Putamen (tissue), 1 donor: Measurements from ENCODE around the gene ERH.

ENCODE experiments used
- DNase-seq: peaks from one replicate; pipeline ENCODE4 v3.0.0-alpha.2; 2016; ENCODE audit warnings: low spot score

The ERH gene

DNA sequence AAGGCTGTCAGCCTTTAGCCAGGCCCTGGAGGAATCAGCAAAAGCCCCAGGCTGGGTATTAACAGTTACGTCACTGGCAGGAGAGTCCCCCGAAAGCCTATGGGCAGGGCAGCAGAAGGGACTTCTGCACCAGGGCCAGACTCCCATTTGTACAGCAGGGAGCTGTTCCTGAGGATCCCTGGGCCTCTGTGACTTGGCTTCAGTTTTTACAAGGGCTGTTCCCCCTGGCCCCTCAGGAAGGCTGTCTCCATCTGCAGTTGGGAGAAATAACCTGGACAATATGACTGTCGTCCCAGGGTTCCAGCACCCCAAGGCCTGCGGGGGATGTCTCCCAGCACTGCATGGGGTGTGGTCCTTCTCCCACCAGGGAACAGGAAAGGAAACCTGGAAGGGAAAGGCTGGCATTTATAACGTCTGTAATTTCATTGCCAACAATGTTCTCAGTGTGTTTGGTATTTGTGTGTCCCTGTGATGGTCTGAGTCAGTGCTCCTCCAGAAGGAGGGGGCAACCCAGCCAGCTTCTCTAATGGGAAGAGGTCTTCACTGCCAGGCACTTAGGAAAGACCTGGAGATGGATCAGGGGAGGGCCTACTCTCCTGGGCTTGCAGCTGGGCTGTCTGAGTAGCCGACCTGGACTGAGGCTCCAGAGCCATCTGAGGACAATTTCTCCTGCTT is 42.4 kb downstream of the ERH start:
- no peak for DNase-seq

DNA sequence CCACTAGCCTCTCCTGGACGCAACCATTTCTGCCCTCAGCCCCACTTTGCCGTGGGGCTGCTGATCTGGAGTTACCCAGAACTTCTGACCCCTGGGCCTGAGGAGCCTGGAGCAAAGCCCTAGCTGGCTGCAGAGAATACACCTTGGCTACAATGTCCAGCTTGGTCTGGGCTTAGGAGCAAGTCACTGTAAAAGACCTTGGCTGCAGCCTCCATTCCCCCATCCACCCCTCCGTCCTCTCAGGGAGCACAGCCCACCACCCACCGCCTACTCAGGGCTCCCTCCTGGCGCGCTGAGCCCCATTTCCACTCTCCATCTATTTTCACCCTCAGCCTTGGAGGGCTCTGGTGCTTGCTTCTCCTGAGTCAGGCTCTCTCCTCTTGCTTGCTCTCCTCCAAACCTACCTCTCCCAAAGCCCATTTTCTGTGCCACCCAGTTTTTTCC is 42.9 kb downstream of the ERH start:
- no peak for DNase-seq

DNA sequence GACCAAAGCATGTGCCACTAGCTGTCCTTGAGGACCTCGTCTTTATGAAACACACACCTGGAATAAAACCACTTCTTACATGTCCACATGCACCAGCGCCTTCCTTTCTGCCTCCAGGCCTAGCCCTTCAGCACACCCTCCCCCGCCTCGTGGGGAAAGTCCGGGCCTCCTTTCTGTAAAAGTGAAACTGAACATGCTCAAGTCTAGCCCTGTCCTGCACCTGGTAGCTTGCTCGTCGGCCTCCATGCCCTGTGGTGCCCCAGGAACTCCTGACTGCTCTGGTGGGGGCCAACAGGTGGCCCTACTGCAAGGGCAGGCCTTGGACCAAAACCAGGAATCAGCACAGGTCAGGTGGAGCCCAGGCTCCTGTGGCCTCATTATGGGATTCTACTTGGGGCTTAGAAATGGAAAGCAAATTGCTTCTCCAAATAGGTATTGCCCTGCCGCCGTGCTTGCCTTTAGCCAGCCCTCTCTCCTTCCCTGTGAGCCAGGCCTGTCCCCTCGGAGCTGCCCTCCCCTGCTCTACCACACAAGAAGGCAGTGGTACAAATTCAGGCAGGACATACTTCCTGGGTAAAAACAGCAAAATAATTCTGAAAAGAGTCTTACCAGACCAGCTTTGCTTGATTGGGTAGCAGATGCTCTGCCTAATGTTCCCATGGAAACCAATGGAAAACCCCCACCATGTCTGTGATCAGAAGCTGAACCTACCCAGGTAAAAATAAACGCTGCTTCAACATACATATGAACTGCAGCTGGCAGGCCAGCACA is 43.5 kb downstream of the ERH start:
- peak; percentile 27 for DNase-seq

DNA sequence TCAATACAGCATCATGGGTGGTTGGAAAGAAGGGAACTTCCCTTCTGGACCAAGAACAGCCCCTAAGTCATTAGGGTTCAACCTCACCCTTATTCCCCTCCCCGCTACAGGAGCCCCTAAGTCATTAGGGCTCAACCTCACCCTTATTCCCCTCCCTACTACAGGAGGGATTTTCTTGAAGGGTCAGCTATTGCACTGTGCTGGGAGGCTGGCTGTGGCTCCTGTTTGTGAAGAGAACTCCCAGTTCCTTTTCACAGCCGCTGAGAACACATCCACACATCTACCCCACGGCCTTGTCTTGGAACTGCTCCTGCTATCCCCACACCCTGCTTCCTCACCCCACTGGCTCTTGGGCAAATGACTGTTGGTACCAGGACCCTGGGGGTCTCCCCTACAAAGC is 44.9 kb downstream of the ERH start:
- no peak for DNase-seq

DNA sequence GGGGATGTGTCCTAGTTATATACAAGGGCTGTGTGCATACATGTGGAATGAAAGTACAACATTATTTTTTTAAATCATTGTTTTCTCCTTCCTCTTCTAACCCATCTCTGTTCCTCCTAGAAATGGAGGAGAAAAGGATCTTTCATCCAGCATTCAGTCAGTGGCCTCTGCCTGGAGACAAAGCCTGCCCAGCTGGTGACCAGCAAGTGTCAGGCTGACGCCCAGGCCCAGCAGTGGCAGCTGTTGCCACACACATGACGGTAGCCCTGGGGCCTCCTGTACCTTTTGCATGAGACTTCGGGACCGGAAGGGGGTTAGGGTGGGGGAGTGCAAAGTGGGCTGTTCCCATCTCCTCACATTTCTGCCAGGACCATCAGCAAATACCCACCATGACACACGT is 46.2 kb downstream of the ERH start:
- DNase-seq = no peak

DNA sequence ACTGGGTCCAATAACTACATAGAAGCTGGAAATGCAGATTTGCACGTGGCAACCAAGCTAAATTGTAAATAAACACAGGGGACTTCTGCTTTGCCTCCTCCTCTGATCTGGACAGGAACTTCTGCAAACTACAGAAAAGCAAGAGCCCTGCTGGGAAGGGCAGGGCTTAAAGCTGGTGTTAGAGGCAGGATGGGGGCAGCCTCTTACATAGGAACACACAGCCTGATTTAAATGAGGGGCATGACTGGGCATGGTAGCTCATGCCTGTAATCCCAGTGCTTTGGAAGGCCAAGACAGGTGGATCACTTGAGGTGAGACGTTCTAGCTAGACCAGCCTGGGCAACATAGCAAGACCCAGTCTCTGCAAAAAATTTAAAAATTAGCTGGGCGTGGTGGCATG is 46.7 kb downstream of the ERH start:
- DNase-seq = no peak

DNA sequence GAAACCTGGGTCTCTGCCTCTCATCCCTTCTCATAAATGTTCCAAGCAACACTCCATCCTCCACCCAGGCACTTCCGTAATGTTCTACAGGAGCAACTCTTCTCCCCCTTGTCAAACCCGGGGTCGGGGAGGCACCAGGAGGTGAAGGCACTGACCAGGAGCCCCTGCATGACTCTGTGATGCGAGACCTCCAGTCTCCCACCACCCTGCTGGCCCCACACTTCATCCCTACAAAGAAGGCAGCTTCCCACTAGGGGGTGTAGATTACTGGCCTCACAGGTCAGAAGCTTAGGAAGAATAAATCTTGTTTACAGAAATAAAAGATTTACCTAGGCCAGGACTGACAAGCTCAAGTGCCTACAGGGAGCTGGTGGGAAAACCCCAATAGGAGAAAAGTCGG is 47.2 kb downstream of the ERH start:
- no peak for DNase-seq

DNA sequence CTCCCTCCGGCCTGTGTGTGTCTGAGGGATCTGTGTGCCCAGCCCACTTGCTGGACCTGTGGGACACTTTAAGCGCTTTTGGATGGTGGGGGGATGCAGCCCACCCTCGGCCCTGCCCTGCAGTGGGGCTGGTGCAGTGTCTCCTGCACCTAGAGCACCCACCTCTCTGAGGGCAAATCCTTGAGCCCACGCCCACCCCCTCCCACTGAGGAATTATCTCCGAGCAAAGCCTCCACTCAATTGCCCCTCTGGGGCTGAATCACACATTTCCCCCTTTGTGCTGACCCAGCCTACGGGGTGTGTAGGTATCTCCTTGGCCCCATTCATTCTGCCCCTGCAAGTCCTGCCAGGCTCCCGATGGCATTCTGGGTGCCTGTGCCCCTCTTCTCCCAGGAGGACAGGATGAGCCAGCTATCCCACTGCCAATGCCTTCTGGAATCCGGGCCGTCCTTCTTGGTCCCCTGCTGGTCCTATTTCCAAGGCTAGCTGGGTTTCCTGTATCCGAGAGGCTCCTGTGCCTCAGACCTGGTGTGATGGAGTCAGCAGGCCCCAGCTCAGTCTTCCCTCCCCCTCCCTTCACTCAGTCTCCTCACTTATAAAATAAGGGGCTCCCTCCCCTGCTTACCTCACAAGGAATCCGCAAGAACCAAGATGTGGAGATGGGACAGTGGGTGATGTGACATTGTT is 48.9 kb downstream of the ERH start:
- DNase-seq = no peak

DNA sequence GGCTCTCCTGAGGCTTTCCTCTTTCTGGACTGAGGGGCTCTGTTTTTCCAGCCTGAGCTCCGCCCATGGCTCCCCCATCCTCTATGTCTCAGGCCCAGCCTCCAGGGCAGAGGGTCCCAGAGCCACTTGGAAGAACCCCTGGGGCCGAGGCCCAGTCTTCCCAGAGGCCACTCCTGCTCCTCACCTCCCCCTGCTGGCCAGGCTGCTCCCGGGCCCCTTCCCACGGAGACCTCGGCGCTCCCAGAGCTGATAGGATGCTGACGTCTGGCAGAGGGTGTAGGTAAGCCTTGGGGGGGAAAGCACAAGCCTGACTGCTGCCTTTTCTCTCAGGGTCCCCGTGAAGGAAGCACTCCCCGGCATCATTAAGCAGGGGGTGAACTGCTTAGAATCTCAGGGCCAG is 51.4 kb downstream of the ERH start:
- no peak for DNase-seq

DNA sequence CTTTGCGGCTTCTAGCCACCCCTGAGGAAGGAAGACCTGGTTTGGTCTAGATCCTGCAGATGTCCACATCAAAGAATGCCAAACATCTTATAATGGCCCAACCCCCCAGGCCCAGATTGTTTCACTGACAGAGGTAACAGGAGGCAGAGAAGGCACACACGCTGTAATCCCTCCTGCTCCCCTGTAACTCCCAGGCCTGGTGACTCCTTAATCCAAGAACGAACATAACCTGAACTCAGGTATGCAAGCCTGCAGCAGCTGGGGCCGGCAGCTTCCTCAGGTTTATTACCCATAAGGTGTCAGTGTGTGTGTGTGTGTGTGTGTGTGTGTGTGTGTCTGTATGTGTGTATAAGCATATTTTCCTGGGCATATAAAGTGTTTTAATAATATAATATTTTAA is 52.7 kb downstream of the ERH start:
- DNase-seq = no peak

DNA sequence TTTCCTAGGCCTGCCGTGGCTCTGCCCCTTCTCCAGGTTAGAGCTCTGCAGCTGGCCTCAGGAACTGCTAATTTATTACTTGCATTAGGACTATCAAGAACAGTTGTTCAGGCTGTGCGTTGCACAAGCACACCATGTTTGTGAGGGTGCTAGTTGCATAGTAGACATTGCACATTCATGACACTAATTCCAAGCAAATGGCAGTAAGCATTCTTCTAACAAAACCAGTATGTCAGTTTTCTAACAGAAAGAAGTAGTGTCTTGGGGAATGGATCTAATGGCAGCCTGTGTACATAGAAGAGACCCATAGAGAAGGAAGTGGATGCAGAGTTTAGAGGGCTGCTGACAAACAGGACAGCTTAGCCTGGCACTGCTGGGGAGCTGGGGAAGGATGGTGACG is 53.9 kb downstream of the ERH start:
- DNase-seq = no peak

DNA sequence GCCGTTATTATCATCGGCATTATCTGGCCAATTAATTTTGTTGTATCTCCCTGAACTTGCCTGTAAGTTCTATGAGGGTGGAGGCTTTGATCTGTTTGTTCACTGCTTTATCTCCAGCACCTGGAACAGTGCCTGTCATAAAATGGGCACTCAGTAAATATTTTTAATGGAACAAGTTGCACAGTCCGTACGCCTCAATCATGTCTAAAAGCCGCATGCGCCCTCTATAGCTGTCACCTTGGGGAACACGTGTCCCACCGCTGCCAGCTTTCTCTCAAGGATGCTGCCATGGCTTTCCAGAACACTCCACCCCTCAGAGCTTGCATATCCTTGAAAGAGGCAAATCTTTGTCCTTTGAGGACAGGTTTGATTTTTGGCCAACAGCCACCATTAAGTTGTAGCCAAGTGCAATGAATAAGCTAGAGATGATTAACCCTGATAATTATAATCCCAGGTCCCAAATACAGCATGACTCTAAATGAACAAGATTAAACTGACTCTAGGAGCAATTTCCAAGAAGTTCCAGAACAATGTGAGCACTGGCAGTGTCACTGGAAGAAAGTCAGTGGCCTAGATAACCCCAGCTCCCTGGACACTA is 55.1 kb downstream of the ERH start:
- no peak for DNase-seq

DNA sequence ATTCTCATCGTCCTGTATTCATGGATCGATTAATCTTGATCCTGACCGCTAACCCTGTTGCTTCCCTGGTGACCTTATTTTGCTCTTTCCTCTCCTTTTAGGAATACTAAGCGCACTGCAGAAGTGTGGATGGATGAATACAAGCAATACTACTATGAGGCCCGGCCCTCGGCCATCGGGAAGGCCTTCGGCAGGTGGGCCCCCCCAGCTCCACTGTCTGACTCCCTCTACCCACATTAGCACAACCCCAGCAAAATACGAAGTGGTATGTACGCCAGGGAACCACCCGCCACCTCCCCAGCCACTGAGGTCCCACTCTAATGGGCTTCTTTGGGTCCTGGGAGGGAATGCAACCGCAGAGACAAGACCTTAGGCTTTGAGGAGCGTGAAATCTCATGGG is 58.7 kb downstream of the ERH start:
- DNase-seq = no peak

DNA sequence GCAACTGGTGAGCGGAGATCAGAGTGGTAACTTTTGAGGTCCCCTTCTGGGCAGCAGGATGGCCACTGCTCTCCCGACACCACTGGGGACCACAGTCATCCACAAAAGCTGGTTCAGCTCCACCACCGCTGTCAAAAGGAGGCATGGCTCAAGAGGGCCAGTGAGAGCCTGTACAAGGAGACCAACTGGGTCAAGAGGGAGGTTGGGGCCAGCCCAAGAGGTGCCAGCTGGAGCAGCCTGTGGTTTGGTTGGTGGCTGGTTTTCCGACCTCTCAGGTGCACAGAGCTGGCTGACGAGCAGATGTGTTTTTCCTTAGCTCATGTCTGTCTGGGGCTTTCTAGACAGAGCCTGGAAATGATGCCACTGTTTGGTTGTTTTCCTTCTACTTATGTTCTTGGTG is 60.1 kb downstream of the ERH start:
- DNase-seq = no peak

DNA sequence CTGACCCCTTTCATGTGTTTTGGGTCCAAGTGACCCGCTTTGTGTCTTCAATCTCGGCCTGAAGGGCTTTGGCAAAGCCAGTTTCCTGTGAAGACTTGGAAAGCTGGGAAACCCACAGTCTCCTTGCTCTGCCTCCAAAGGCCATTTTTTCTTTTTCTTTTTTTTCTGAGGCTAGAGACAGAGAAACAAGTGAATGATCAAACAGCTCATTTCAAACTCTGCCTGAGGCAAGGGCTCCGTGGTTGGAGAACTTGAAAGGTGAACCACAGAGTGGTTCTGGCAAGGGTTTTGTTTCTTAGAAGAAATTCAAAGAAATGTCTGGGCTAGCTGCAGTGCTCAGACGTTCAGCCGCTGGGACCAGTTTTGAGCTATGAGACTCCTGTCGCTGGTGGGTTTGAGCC is 62.7 kb downstream of the ERH start:
- peak; percentile 24 for DNase-seq

DNA sequence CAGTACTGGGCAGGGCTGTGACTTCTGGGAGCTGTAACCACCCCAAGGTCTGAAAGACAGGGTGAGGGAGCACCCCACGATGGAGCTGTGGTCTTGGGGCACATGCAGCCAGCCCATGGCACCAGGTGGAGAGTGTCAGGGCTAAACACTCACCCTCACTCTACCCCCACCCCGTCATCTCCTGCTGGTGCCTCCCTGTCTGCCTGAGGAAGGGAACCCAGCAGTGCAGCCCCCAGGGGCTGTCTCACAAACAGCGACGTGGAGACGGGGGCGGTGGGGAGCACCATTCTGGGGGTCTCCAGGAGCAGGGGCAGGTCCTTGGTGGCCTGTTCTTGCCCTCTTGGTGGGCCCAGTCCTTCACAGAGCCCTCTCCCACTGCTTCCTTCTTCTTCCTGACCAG is 63.5 kb downstream of the ERH start:
- no peak for DNase-seq

DNA sequence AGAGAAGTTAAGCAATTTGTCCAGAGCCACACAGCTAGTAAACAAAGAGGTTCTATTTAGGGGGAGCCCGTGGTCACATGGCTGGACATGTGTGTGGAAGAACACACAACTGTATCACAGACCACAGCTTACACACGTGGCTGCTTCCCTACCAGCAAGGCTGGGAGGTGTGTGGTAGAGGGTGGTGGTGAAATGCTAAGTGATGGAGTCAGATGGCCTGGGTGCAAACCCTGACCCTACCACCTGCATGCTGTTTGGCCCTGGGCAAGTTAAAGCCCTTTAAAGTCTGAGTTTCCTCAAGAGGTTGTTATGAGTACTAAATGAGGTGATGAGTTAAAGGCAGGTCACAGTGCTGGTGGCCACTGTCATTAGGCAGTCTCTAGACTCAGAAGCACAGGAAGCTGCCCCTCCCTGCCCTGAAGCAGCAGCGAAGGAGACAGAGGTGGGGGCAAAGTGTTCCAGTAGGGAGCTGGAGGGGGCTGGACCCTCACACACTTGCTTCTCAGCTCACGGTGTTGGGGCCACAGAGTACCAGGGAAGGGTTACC is 64.2 kb downstream of the ERH start:
- no peak for DNase-seq

DNA sequence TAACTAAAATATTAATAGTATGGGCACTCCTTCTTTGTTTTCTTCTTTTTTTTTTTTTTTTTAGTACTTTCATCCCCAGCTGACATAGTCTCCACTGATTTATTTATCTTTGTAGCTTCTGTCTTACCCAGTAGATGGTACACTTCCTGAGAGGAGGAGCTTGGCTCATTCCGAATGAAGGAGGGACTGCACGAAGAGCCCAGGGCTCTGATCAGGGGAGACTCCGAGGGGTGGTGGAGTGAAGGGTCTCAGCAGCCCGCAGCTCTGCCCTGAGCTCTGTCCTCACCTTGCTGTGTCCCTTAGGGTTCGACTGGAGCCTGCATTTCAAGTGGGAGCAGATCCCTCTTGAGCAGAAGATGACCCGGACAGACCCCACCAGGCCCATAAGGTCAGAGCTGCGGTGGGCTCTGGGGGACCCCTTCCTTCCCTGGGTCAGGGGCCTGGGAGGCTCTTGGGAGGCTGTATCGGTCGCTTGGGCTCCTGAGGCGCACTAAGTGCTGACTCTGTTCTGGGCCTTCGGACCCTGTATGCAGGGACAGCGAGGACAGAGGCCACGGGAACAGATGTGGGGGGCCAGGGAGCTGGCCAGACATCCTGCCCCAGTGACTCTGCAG is 65.2 kb downstream of the ERH start:
- no peak for DNase-seq

DNA sequence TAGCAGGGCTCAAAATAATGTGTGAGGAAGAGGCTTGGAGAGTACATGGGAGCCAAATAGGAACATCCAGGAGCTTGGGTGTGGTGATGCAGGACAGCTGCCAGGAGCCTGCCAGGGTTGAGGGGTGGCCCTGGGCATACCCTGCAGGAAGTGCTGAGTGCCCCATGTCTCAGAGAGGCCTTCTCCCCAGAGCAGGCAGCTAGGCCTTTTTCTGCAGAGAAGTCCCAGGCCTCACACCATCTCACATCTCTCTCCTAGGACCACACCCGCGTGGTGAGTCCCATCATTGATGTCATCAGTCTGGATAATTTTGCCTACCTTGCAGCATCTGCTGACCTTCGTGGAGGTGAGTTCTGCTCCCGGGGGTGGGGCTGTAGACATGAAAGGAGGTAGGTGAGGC is 66.9 kb downstream of the ERH start:
- no peak for DNase-seq
